ENCODE results near the gene NEU2. TPM values are rescaled to one million over a fixed set of nuclear protein-coding genes. Genes with fewer than 3 reads are reported as not detected.

NEU2 gene
- total RNA-seq, 1 experiment from 2014 or later, result not detected

DNA sequence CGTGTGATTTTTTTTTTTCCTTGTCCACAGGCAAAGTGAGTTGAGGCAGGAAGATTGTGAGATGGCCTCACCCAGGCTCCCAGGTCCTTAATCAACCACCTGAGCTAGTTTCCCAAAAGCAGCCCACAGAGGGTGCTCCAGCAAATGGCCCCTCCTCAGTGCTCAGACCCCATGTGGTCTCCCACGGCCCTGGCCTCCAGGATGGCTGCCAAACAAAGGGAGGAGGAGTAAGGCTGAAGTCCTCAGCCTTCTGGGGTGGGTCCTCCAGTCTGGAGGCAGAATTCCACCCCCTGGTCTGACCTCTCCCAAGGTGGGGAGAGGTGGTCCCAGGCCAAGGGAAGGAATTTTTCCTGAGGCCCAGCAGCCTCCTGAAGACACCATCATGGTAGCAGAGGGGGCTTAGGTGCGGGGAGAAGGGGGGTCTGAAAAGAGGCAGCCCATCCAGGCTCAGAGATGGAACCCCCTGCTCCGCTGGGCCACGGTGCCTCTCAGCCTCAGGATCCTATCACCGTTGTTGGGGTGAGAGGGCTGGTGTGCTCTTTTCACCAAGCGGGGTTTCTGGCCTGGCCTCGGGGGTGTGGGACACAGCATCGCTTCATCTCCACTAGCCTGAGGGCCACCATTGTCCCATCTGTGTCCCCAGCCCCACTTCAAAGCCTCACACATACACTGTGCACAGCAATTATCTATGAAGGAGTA is 21.8 kb upstream of the NEU2 start:
- no peaks in the 10 kb centered on the region for H3K9me2 ChIP-seq (ENCODE audit: insufficient read depth)
- H3K9ac ChIP-seq (ENCODE audit: low read length), result no peak overlapping the region
- ChIA-PET CTCF (no interaction called here), POLR2A (no interaction called here), RAD21 (ENCODE audit: low non-redundant PET in 1 of 2, low total read pairs in 2 of 2, uncharacterized antibody in 2 of 2, unreplicated experiment in 2 of 2) (no interaction called here)
- H4K20me1 ChIP-seq (ENCODE audit: insufficient read depth), result no peaks in the 10 kb centered on the region
- peaks cover 2 to 5% of the 10 kb centered on the region in 2 experiments; a peak in 2 of 4 replicates for H3K4me1 ChIP-seq (ENCODE audit: control insufficient read depth in 1 of 2, insufficient read depth in 2 of 2, low read length in 2 of 2)
- H3K36me3 ChIP-seq (ENCODE audit: control insufficient read depth in 1 of 2, insufficient read depth in 2 of 2, low read length in 2 of 2), result no peaks in the 10 kb centered on the region
- H3K27me3 ChIP-seq (ENCODE audit: insufficient read depth, low read length), result no peaks in the 10 kb centered on the region
- no peaks in the 10 kb centered on the region for H3K79me2 ChIP-seq (ENCODE audit: insufficient read depth, low read length)
- no TSS peak for BruUV-seq (replicated peaks)
- no peak overlapping the region for H2AFZ ChIP-seq (ENCODE audit: low read depth, low read length, poor library complexity, severe bottlenecking)
- intact Hi-C loops (cut with micrococcal nuclease), result no loop called here
- ATAC-seq (no peak), DNase-seq (ENCODE audit: low read depth, low spot score) (no peak)
- TF ChIP-seq, protein P1, sequence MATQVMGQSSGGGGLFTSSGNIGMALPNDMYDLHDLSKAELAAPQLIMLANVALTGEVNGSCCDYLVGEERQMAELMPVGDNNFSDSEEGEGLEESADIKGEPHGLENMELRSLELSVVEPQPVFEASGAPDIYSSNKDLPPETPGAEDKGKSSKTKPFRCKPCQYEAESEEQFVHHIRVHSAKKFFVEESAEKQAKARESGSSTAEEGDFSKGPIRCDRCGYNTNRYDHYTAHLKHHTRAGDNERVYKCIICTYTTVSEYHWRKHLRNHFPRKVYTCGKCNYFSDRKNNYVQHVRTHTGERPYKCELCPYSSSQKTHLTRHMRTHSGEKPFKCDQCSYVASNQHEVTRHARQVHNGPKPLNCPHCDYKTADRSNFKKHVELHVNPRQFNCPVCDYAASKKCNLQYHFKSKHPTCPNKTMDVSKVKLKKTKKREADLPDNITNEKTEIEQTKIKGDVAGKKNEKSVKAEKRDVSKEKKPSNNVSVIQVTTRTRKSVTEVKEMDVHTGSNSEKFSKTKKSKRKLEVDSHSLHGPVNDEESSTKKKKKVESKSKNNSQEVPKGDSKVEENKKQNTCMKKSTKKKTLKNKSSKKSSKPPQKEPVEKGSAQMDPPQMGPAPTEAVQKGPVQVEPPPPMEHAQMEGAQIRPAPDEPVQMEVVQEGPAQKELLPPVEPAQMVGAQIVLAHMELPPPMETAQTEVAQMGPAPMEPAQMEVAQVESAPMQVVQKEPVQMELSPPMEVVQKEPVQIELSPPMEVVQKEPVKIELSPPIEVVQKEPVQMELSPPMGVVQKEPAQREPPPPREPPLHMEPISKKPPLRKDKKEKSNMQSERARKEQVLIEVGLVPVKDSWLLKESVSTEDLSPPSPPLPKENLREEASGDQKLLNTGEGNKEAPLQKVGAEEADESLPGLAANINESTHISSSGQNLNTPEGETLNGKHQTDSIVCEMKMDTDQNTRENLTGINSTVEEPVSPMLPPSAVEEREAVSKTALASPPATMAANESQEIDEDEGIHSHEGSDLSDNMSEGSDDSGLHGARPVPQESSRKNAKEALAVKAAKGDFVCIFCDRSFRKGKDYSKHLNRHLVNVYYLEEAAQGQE (IDR thresholded peaks at IDR 0.05; ENCODE audit: low read depth), result no peak
- no peak for TF ChIP-seq SRF (IDR thresholded peaks at IDR 0.05; ENCODE audit: low read depth)
- TF ChIP-seq CEBPB (IDR thresholded peaks at IDR 0.05; ENCODE audit: low read depth), result no peak
- TF ChIP-seq EZH2 (IDR thresholded peaks at IDR 0.05), result no peak
- TF ChIP-seq POLR2A (IDR thresholded peaks at IDR 0.05; ENCODE audit: borderline replicate concordance, extremely low read depth, insufficient read depth, insufficient read length), result no peak
- no peak for TF ChIP-seq ZNF274 (IDR thresholded peaks at IDR 0.05; ENCODE audit: low read depth, low read length)
- TF ChIP-seq SP1 (IDR thresholded peaks at IDR 0.05; ENCODE audit: low read depth), result no peak
- no peak for TF ChIP-seq RAD21 (IDR thresholded peaks at IDR 0.05; ENCODE audit: low read depth)
- TF ChIP-seq ELF1 (IDR thresholded peaks at IDR 0.05; ENCODE audit: borderline replicate concordance, low read depth), result no peak
- no peak for TF ChIP-seq TCF7L2 (IDR thresholded peaks at IDR 0.05; ENCODE audit: borderline replicate concordance, extremely low read depth, insufficient read depth, insufficient read length)
- TF ChIP-seq FOSL1 (IDR thresholded peaks at IDR 0.05; ENCODE audit: low read depth), result no peak
- TF ChIP-seq, protein P2, sequence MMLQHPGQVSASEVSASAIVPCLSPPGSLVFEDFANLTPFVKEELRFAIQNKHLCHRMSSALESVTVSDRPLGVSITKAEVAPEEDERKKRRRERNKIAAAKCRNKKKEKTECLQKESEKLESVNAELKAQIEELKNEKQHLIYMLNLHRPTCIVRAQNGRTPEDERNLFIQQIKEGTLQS (IDR thresholded peaks at IDR 0.05), result no peak
- H3K27ac ChIP-seq (ENCODE audit: low read depth, low read length), result no peak overlapping the region
- H3K4me3 ChIP-seq (replicated peaks in 1 of 2; ENCODE audit: low read depth in 1 of 2, low read length in 2 of 2), result no peak overlapping the region
- H3K4me2 ChIP-seq (ENCODE audit: low read length), result no peak overlapping the region
- H3K9me3 ChIP-seq (ENCODE audit: control insufficient read depth in 1 of 2, insufficient read depth in 1 of 2, low read depth in 1 of 2, low read length in 2 of 2), result no peaks in the 10 kb centered on the region

Measured in HCT116 (cell line).